Trophoblast cell (in vitro differentiated cells and primary cell): Measurements from ENCODE around the gene COPS9.
A peak's percentile ranks its signal among the peaks of the same experiment; 100 is the strongest.

Experiments
- DNase-seq, 2 donors: peaks; one replicate each; pipeline ENCODE4 v3.0.0-alpha.2; 2016
- H2AFZ ChIP-seq: 2 replicates; pipeline ENCODE4 v1.6.1; 2013; ENCODE audit warnings: low read length, moderate library complexity, mild to moderate bottlenecking; ENCODE audit not compliant: insufficient read depth, poor library complexity
- H2AK5ac ChIP-seq: 2 replicates; pipeline ENCODE4 v1.6.1; 2013; ENCODE audit warnings: mild to moderate bottlenecking, low read length
- H2BK120ac ChIP-seq: 2 replicates; pipeline ENCODE4 v1.6.1; 2013; ENCODE audit warnings: low read length, mild to moderate bottlenecking, moderate library complexity; ENCODE audit not compliant: insufficient read depth, poor library complexity
- H2BK12ac ChIP-seq: 2 replicates; pipeline ENCODE4 v1.6.1; 2013; ENCODE audit warnings: mild to moderate bottlenecking, low read length, moderate library complexity
- H2BK5ac ChIP-seq: 2 replicates; pipeline ENCODE4 v1.6.1; 2013; ENCODE audit warnings: low read length, low read depth, moderate library complexity, mild to moderate bottlenecking; ENCODE audit not compliant: poor library complexity
- H3K14ac ChIP-seq: 2 replicates; pipeline ENCODE4 v1.6.1; 2013; ENCODE audit warnings: mild to moderate bottlenecking, low read length
- H3K18ac ChIP-seq: 2 replicates; pipeline ENCODE4 v1.6.1; 2013; ENCODE audit warnings: mild to moderate bottlenecking, low read length
- H3K23ac ChIP-seq: 2 replicates; pipeline ENCODE4 v1.6.1; 2013; ENCODE audit warnings: low read length
- H3K27ac ChIP-seq: 2 replicates; pipeline ENCODE4 v1.5.1; 2013; ENCODE audit warnings: low read depth, mild to moderate bottlenecking, inconsistent platforms, low read length, moderate library complexity
- H3K27me3 ChIP-seq: 2 replicates; pipeline ENCODE4 v1.6.1; 2013; ENCODE audit warnings: inconsistent platforms, mild to moderate bottlenecking, low read length, moderate library complexity; ENCODE audit not compliant: insufficient read depth
- H3K36me3 ChIP-seq, 2 experiments: 1 replicate in 1 of 2; 2 replicates in 1 of 2; pipeline ENCODE4 v1.6.1; 2013; ENCODE audit warnings: low read length in 2 of 2, mild to moderate bottlenecking in 2 of 2, moderate library complexity in 1 of 2; ENCODE audit not compliant: insufficient read depth in 2 of 2, control insufficient read depth in 1 of 2
- H3K4ac ChIP-seq: 2 replicates; pipeline ENCODE4 v1.6.1; 2013; ENCODE audit warnings: low read depth, mild to moderate bottlenecking, low read length, moderate library complexity
- H3K4me1 ChIP-seq, 2 experiments: 1 replicate in 1 of 2; 2 replicates in 1 of 2; pipeline ENCODE4 v1.6.1; 2013; ENCODE audit warnings: low read length in 2 of 2, mild to moderate bottlenecking in 2 of 2, moderate library complexity in 1 of 2; ENCODE audit not compliant: insufficient read depth in 2 of 2, control insufficient read depth in 1 of 2
- H3K4me2 ChIP-seq: 2 replicates; pipeline ENCODE4 v1.6.1; 2013; ENCODE audit warnings: inconsistent platforms, mild to moderate bottlenecking, low read length, moderate library complexity
- H3K4me3 ChIP-seq: 2 replicates; pipeline ENCODE4 v1.5.1; 2013; ENCODE audit warnings: mild to moderate bottlenecking, low read depth, low read length, inconsistent platforms
- H3K79me1 ChIP-seq: one replicate; pipeline ENCODE4 v1.6.1; 2013; ENCODE audit warnings: low read length
- H3K79me2 ChIP-seq: 2 replicates; pipeline ENCODE4 v1.6.1; 2013; ENCODE audit warnings: low read length, mild to moderate bottlenecking; ENCODE audit not compliant: control insufficient read depth, insufficient read depth, poor library complexity
- H3K9ac ChIP-seq: 2 replicates; pipeline ENCODE4 v1.6.1; 2013; ENCODE audit warnings: mild to moderate bottlenecking, low read length
- H3K9me3 ChIP-seq: 2 replicates; pipeline ENCODE4 v1.6.1; 2013; ENCODE audit warnings: low read depth, mild to moderate bottlenecking, control low read depth, inconsistent platforms, low read length; ENCODE audit not compliant: insufficient read depth
- H4K12ac ChIP-seq: 2 replicates; pipeline ENCODE4 v1.6.1; 2013; ENCODE audit warnings: low read depth, mild to moderate bottlenecking, low read length, moderate library complexity
- H4K8ac ChIP-seq: 2 replicates; pipeline ENCODE4 v1.6.1; 2013; ENCODE audit warnings: low read depth, mild to moderate bottlenecking, low read length, moderate library complexity
- H4K91ac ChIP-seq: one replicate; pipeline ENCODE4 v1.6.1; 2013; ENCODE audit warnings: low read depth, mild to moderate bottlenecking, low read length, moderate library complexity
- WGBS: extraction: QIAGEN DNeasy Blood & Tissue Kit; methylation state at CpG from one replicate; pipeline ENCODE4 v1.1.7; 2013; ENCODE audit warnings: missing lambda C conversion rate; ENCODE audit not compliant: insufficient read length, insufficient coverage; ENCODE audit errors: extremely low coverage; 5-methylcytosine and 5-hydroxymethylcytosine counted together

COPS9 gene

GRCh38 chr2:240111253-240111652 lies 24.9 kb downstream of the COPS9 start:
- Histone ChIP-seq H3K4ac (no peak overlapping the region), H3K79me2 (no peaks in the 10 kb centered on the region), H4K8ac (no peak overlapping the region), H3K4me1 (no peaks in the 10 kb centered on the region), H3K4me3 (no peak overlapping the region), H3K18ac (no peak overlapping the region), H3K4me2 (no peak overlapping the region), H3K27me3 (no peaks in the 10 kb centered on the region), H3K27ac (no peak overlapping the region), H3K14ac (no peak overlapping the region), H4K91ac (no peak overlapping the region), H4K12ac (no peak overlapping the region), H3K36me3 (no peaks in the 10 kb centered on the region), H2BK5ac (no peak overlapping the region), H3K79me1 (no peaks in the 10 kb centered on the region), H3K23ac (no peak overlapping the region), H2AK5ac (no peak overlapping the region), H2BK120ac (no peak overlapping the region), H3K9me3 (peaks cover 8% of the 10 kb centered on the region), H2AFZ (no peak overlapping the region), H3K9ac (no peak overlapping the region), H2BK12ac (no peak overlapping the region)
- DNase-seq: no peak
- WGBS: no CpG with 5 or more reads among the region's 10 CpGs

- H2BK12ac ChIP-seq: no peak overlapping the region
- no peak overlapping the region for H3K4me2 ChIP-seq
- DNase-seq: no peak
- H3K9me3 ChIP-seq: peaks cover 8% of the 10 kb centered on the region
- H3K27ac ChIP-seq: no peak overlapping the region
- no peak overlapping the region for H4K12ac ChIP-seq
- no peaks in the 10 kb centered on the region for H3K4me1 ChIP-seq
- no peaks in the 10 kb centered on the region for H3K27me3 ChIP-seq
- H3K9ac ChIP-seq: no peak overlapping the region
- no peak overlapping the region for H2BK120ac ChIP-seq
- no peak overlapping the region for H4K91ac ChIP-seq
- H2AFZ ChIP-seq: no peak overlapping the region
- no peaks in the 10 kb centered on the region for H3K36me3 ChIP-seq
- H3K23ac ChIP-seq: no peak overlapping the region
- WGBS: no CpG with 5 or more reads among the region's 11 CpGs
- H4K8ac ChIP-seq: no peak overlapping the region
- H3K79me2 ChIP-seq: no peaks in the 10 kb centered on the region
- H3K4ac ChIP-seq: no peak overlapping the region
- H3K4me3 ChIP-seq: no peak overlapping the region
- no peak overlapping the region for H2AK5ac ChIP-seq
- H3K14ac ChIP-seq: no peak overlapping the region
- no peaks in the 10 kb centered on the region for H3K79me1 ChIP-seq
- no peak overlapping the region for H2BK5ac ChIP-seq
- H3K18ac ChIP-seq: no peak overlapping the region
These were observed 26.7 kb downstream of the COPS9 start for GRCh38 chr2:240109386-240109785.

- Histone ChIP-seq H2AFZ (no peak overlapping the region), H3K18ac (no peak overlapping the region), H2BK12ac (no peak overlapping the region), H4K12ac (no peak overlapping the region), H3K79me1 (no peaks in the 10 kb centered on the region), H2BK5ac (no peak overlapping the region), H3K9me3 (peaks cover 9% of the 10 kb centered on the region), H3K4ac (no peak overlapping the region), H2BK120ac (no peak overlapping the region), H4K8ac (no peak overlapping the region), H3K14ac (no peak overlapping the region), H3K4me3 (no peak overlapping the region), H3K9ac (no peak overlapping the region), H3K4me2 (no peak overlapping the region), H3K27ac (no peak overlapping the region), H3K23ac (no peak overlapping the region), H4K91ac (no peak overlapping the region), H2AK5ac (no peak overlapping the region), H3K79me2 (no peaks in the 10 kb centered on the region), H3K4me1 (no peaks in the 10 kb centered on the region), H3K36me3 (no peaks in the 10 kb centered on the region), H3K27me3 (no peaks in the 10 kb centered on the region)
- DNase-seq: peak in 1 of 2 donors; percentile 26
- no CpG with 5 or more reads among the region's 6 CpGs for WGBS
These were observed 28.7 kb downstream of the COPS9 start for GRCh38 chr2:240107477-240107796.

GRCh38 chr2:240106765-240107476 lies 29.2 kb downstream of the COPS9 start:
- H3K9me3 ChIP-seq: peaks cover 9% of the 10 kb centered on the region
- H3K4ac ChIP-seq: no peak overlapping the region
- H3K14ac ChIP-seq: no peak overlapping the region
- no peaks in the 10 kb centered on the region for H3K79me1 ChIP-seq
- no peak overlapping the region for H4K8ac ChIP-seq
- no peak overlapping the region for H3K18ac ChIP-seq
- H3K4me2 ChIP-seq: no peak overlapping the region
- H2AFZ ChIP-seq: no peak overlapping the region
- no peaks in the 10 kb centered on the region for H3K27me3 ChIP-seq
- H3K4me1 ChIP-seq: no peaks in the 10 kb centered on the region
- H3K79me2 ChIP-seq: no peaks in the 10 kb centered on the region
- no peak overlapping the region for H2AK5ac ChIP-seq
- H4K12ac ChIP-seq: no peak overlapping the region
- H3K27ac ChIP-seq: no peak overlapping the region
- no peak overlapping the region for H2BK120ac ChIP-seq
- WGBS: no CpG with 5 or more reads among the region's 17 CpGs
- no peaks in the 10 kb centered on the region for H3K36me3 ChIP-seq
- no peak overlapping the region for H4K91ac ChIP-seq
- H2BK12ac ChIP-seq: no peak overlapping the region
- no peak overlapping the region for H2BK5ac ChIP-seq
- H3K23ac ChIP-seq: no peak overlapping the region
- H3K4me3 ChIP-seq: no peak overlapping the region
- no peak for DNase-seq
- H3K9ac ChIP-seq: no peak overlapping the region
